Endothelial cell of umbilical vein (primary cell): ENCODE data around the gene RNF214.

Source experiments
- CTCF ChIP-seq, 2 donors: IDR thresholded peaks; 1 replicate in 1 of 2; 2 replicates in 1 of 2; pipeline ENCODE4 v1.5.1; 2011; ENCODE audit warnings: low read length in 2 of 2, mild to moderate bottlenecking in 2 of 2, moderate library complexity in 2 of 2, control low read depth in 1 of 2, inconsistent platforms in 1 of 2, low read depth in 1 of 2; ENCODE audit not compliant: insufficient read depth in 1 of 2; ENCODE audit errors: extremely low read depth in 1 of 2
- EZH2 ChIP-seq: IDR thresholded peaks from 2 replicates; pipeline ENCODE4 v1.6.1; 2012; ENCODE audit warnings: borderline replicate concordance, low read depth, mild to moderate bottlenecking, moderate library complexity, low read length, inconsistent platforms; ENCODE audit not compliant: severe bottlenecking
- FOS ChIP-seq: IDR thresholded peaks from 2 replicates; pipeline ENCODE4 v1.6.1; 2011; ENCODE audit warnings: mild to moderate bottlenecking, low read length, moderate library complexity, borderline replicate concordance; ENCODE audit not compliant: insufficient read depth
- JUN ChIP-seq: IDR thresholded peaks from 2 replicates; pipeline ENCODE4 v1.6.1; 2011; ENCODE audit warnings: borderline replicate concordance, low read depth; ENCODE audit not compliant: insufficient read length, insufficient read depth
- MAX ChIP-seq: IDR thresholded peaks from 2 replicates; pipeline ENCODE4 v1.6.1; 2011; ENCODE audit not compliant: insufficient read depth, insufficient read length
- POLR2A ChIP-seq: IDR thresholded peaks from 2 replicates; pipeline ENCODE4 v1.6.1; 2012; ENCODE audit warnings: low read depth, mild to moderate bottlenecking, control low read depth, low read length
- POLR2AphosphoS5 ChIP-seq: IDR thresholded peaks from 2 replicates; pipeline ENCODE4 v1.6.1; 2012; ENCODE audit warnings: low read depth, mild to moderate bottlenecking, control low read depth, low read length, moderate library complexity; ENCODE audit not compliant: insufficient read depth

- TF ChIP-seq FOS (no peak), EZH2 (no peak), CTCF (IDR thresholded peaks at IDR 0.05; ENCODE audit: extremely low read depth in 1 of 2, insufficient read depth in 1 of 2, low read depth in 1 of 2, low read length in 2 of 2) (no peak), POLR2A (no peak), JUN (no peak), MAX (no peak), POLR2AphosphoS5 (no peak)
Observed at GRCh38 chr11:117248341-117248740, 15.9 kb downstream of the RNF214 start.
